Endothelial cell of umbilical vein (primary cell): ENCODE data around the gene UIMC1. TPM values are rescaled to one million over a fixed set of nuclear protein-coding genes. Genes with fewer than 3 reads are reported as not detected.

Experiments used
- BruUV-seq: library from RNA; stranded (reverse); fragments of 400-500 nt; replicated peaks from 2 replicates; lab custom pipeline; 2021; lab: Mats Ljungman, UMichigan
- CTCF ChIA-PET: fragments of 300-600, 350-600 bp; sonication (Branson Sonifier 250); formaldehyde crosslinking; loops from one replicate; lab custom pipeline; 2021; ENCODE audit warnings: antibody characterized with exemption, inconsistent platforms; lab: Charles Lee
- POLR2A ChIA-PET: fragments of 300-600, 350-600 bp; sonication (Branson Sonifier 250); formaldehyde crosslinking; loops from one replicate; lab custom pipeline; 2021; ENCODE audit warnings: antibody characterized with exemption, inconsistent platforms; lab: Charles Lee
- DNase-seq: peaks from one replicate; pipeline ENCODE4 v3.0.0-alpha.2; 2011; ENCODE audit warnings: low read depth, low spot score
- FAIRE-seq: peaks from 2 replicates; lab custom pipeline; 2011; peaks lifted over from hg19 to GRCh38; lab: Jason Lieb, UNC
- H2AFZ ChIP-seq: 2 replicates; pipeline ENCODE4 v1.6.0; 2012; ENCODE audit warnings: low read depth, low read length, control low read depth, inconsistent platforms
- H3K27ac ChIP-seq: 2 replicates; pipeline ENCODE4 v1.5.1; 2011; ENCODE audit warnings: low read depth, mild to moderate bottlenecking, control low read depth, low read length, moderate library complexity; ENCODE audit not compliant: insufficient read depth
- H3K27me3 ChIP-seq, 2 experiments: 2 replicates each; pipeline versions ENCODE4 v1.6.0 to v1.6.1; 2011; ENCODE audit warnings: low read length in 2 of 2, mixed read lengths in 1 of 2; ENCODE audit not compliant: control insufficient read depth in 2 of 2, insufficient read depth in 2 of 2
- H3K36me3 ChIP-seq, 2 experiments: 2 replicates in 1 of 2; 3 replicates in 1 of 2; pipeline ENCODE4 v1.5.1; 2011; ENCODE audit warnings: low read length in 2 of 2, mild to moderate bottlenecking in 1 of 2, moderate library complexity in 1 of 2; ENCODE audit not compliant: control insufficient read depth in 2 of 2, insufficient read depth in 2 of 2; ENCODE audit errors: extremely low read depth in 1 of 2
- H3K4me1 ChIP-seq: 3 replicates; pipeline ENCODE4 v1.5.1; 2011; ENCODE audit warnings: mild to moderate bottlenecking, low read length; ENCODE audit not compliant: control insufficient read depth, insufficient read depth; ENCODE audit errors: extremely low read depth
- H3K4me2 ChIP-seq: 2 replicates; pipeline ENCODE4 v1.6.1; 2011; ENCODE audit warnings: low read length, control low read depth, mixed read lengths; ENCODE audit not compliant: insufficient read depth
- H3K4me3 ChIP-seq, 3 experiments: fragments of 200-600 bp in 1 of 3; sonication (generic), shearing (Covaris generic) in 1 of 3; replicated peaks in 1 of 3; 2 replicates each; pipeline ENCODE4 v1.5.1; 2011 to 2016; ENCODE audit warnings: control low read depth in 3 of 3, low read length in 3 of 3, mild to moderate bottlenecking in 2 of 3, inconsistent platforms in 1 of 3, low read depth in 1 of 3, moderate library complexity in 1 of 3; ENCODE audit not compliant: insufficient read depth in 1 of 3
- H3K79me2 ChIP-seq: 2 replicates; pipeline ENCODE4 v1.6.0; 2012; ENCODE audit warnings: low read length, inconsistent platforms; ENCODE audit not compliant: control insufficient read depth, insufficient read depth
- H3K9ac ChIP-seq: replicated peaks from 2 replicates; pipeline ENCODE3; 2011; ENCODE audit warnings: low read length, control low read depth; ENCODE audit not compliant: insufficient read depth; ENCODE audit errors: extremely low read depth
- H3K9me1 ChIP-seq: replicated peaks from 3 replicates; pipeline ENCODE4 v1.6.0; 2011; ENCODE audit warnings: mild to moderate bottlenecking, low read length; ENCODE audit not compliant: control insufficient read depth, insufficient read depth; ENCODE audit errors: extremely low read depth
- H3K9me3 ChIP-seq: replicated peaks from 2 replicates; pipeline ENCODE4 v1.5.1; 2012; ENCODE audit warnings: low read length, inconsistent platforms; ENCODE audit not compliant: control insufficient read depth, insufficient read depth
- H4K20me1 ChIP-seq: replicated peaks from 2 replicates; pipeline ENCODE3; 2011; ENCODE audit warnings: mild to moderate bottlenecking, low read length; ENCODE audit not compliant: control insufficient read depth, insufficient read depth; ENCODE audit errors: extremely low read depth
- CTCF ChIP-seq, 2 donors: IDR thresholded peaks; 1 replicate in 1 of 2; 2 replicates in 1 of 2; pipeline ENCODE4 v1.5.1; 2011; ENCODE audit warnings: low read length in 2 of 2, mild to moderate bottlenecking in 2 of 2, moderate library complexity in 2 of 2, control low read depth in 1 of 2, inconsistent platforms in 1 of 2, low read depth in 1 of 2; ENCODE audit not compliant: insufficient read depth in 1 of 2; ENCODE audit errors: extremely low read depth in 1 of 2
- EZH2 ChIP-seq: IDR thresholded peaks from 2 replicates; pipeline ENCODE4 v1.6.1; 2012; ENCODE audit warnings: borderline replicate concordance, low read depth, mild to moderate bottlenecking, moderate library complexity, low read length, inconsistent platforms; ENCODE audit not compliant: severe bottlenecking
- FOS ChIP-seq: IDR thresholded peaks from 2 replicates; pipeline ENCODE4 v1.6.1; 2011; ENCODE audit warnings: mild to moderate bottlenecking, low read length, moderate library complexity, borderline replicate concordance; ENCODE audit not compliant: insufficient read depth
- GATA2 ChIP-seq: IDR thresholded peaks from 2 replicates; pipeline ENCODE4 v1.7.0; 2011; ENCODE audit warnings: low read depth, mild to moderate bottlenecking, moderate library complexity, mixed read lengths, low read length; ENCODE audit not compliant: insufficient read length, insufficient read depth
- JUN ChIP-seq: IDR thresholded peaks from 2 replicates; pipeline ENCODE4 v1.6.1; 2011; ENCODE audit warnings: borderline replicate concordance, low read depth; ENCODE audit not compliant: insufficient read length, insufficient read depth
- MYC ChIP-seq: IDR thresholded peaks from one replicate; pipeline ENCODE4 v1.6.1; 2011; ENCODE audit warnings: mild to moderate bottlenecking, low read depth, low read length
- POLR2A ChIP-seq: IDR thresholded peaks from 2 replicates; pipeline ENCODE4 v1.6.1; 2012; ENCODE audit warnings: low read depth, mild to moderate bottlenecking, control low read depth, low read length
- POLR2AphosphoS5 ChIP-seq: IDR thresholded peaks from 2 replicates; pipeline ENCODE4 v1.6.1; 2012; ENCODE audit warnings: low read depth, mild to moderate bottlenecking, control low read depth, low read length, moderate library complexity; ENCODE audit not compliant: insufficient read depth
- dilution Hi-C: fragments of 300-500 bp; cut with MboI; formaldehyde crosslinking; loops from one replicate; pipeline ENCODE4 v1.15.0; 2019; ENCODE audit warnings: low sequenced_read_pairs; ENCODE audit not compliant: extremely low pct_ligation_motif_present
- intact Hi-C: fragments of 100-400 bp; cut with micrococcal nuclease; formaldehyde crosslinking; loops from one replicate; pipeline ENCODE4 v1.10.0; 2022
- polyA plus RNA-seq, 4 experiments: library from polyadenylated mRNA; depleted of rRNA in 3 of 4; stranded (reverse) in 3 of 4; unstranded in 1 of 4; fragments of >200 nt; gene quantifications; 2 replicates each; pipeline versions ENCODE4 v1.2.1 to v1.2.3, GENCODE V29; 2011 to 2012; ENCODE audit warnings: missing spikeins in 1 of 4
- total RNA-seq: library from RNA; stranded (reverse); gene quantifications from 2 replicates; pipeline ENCODE4 v1.2.3, GENCODE V29; 2021
- TF ChIP-seq, protein P1 (sequence below): IDR thresholded peaks from 2 replicates; pipeline ENCODE4 v1.6.1; 2011; ENCODE audit not compliant: insufficient read depth, insufficient read length

Gene UIMC1
- total and polyA plus RNA-seq, 2 donors (not counting 3 experiments of a cell fraction or from before 2014, with no cell fraction given), result 17.2 to 60.1 TPM

DNA sequence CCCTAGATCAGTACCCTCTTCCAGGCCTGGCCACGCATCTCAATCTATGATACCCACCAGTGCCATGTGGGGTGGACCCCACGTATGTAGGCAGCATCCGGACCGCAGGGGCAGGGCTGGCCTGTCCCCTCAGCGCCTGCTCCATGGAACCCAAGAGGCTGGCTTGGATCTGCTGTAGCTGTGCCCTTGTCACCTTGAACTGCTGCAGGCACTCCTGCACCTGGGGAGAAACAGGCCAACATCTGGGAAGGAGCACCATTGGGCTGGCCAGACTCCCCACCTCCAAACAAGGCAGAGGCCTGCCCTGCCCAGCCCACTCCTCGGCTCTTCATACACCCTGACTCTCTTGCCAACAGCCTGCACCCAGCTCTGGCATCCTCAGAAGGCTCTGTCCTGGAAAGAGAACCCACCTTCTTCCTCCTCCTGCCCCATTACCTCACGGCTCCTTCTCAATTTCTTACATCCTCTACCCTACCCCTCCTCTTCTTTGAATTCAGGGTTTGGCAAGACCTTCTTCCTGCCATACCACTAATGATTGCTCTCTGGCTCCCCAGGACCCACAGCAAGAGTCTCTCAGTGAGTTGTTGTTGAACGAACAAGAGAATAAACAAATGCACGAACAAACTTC lies 115.1 kb downstream of the UIMC1 start:
- no TSS peak for BruUV-seq
- Histone ChIP-seq H3K36me3 (no peaks in the 10 kb centered on the region), H3K79me2 (no peaks in the 10 kb centered on the region), H3K4me3 (no peak overlapping the region), H3K9ac (no peak overlapping the region), H3K4me1 (no peaks in the 10 kb centered on the region), H2AFZ (no peak overlapping the region), H3K4me2 (no peak overlapping the region), H3K27me3 (peaks cover 2% of the 10 kb centered on the region in 2 experiments), H3K27ac (no peak overlapping the region), H3K9me1 (no peaks in the 10 kb centered on the region), H4K20me1 (no peaks in the 10 kb centered on the region), H3K9me3 (no peaks in the 10 kb centered on the region)
- TF ChIP-seq JUN (no peak), CTCF (IDR thresholded peaks at IDR 0.05; ENCODE audit: extremely low read depth in 1 of 2, insufficient read depth in 1 of 2, low read depth in 1 of 2, low read length in 2 of 2) (no peak), MYC (no peak), GATA2 (no peak), POLR2AphosphoS5 (no peak), POLR2A (no peak), EZH2 (no peak), FOS (no peak)
- TF ChIP-seq, protein P1, sequence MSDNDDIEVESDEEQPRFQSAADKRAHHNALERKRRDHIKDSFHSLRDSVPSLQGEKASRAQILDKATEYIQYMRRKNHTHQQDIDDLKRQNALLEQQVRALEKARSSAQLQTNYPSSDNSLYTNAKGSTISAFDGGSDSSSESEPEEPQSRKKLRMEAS, result no peak
- FAIRE-seq, result no peak
- intact Hi-C loops, result no loop called here
- ChIA-PET POLR2A (no interaction called here), CTCF (interaction anchor here (1.3 kb wide), 1 partner anchor 231 kb away, joined by 3 read pairs; no protein-coding TSS in a partner anchor)
- dilution Hi-C loops, result no loop called here
- no peak for DNase-seq
